SHP77 (cell line): Measurements from ENCODE around the gene PTPRN2.
A peak's percentile ranks its signal among the peaks of the same experiment; 100 is the strongest.
"Not testable (repeated sequence)": the region's sequence is repeated elsewhere in the genome, so short reads cannot be mapped to it uniquely, and the experiment has no call there.

Experiments
- DNase-seq, 2 experiments: peaks; one replicate each; lab custom pipeline; 2025; lab: John Stamatoyannopoulos, UW

Gene PTPRN2

DNA sequence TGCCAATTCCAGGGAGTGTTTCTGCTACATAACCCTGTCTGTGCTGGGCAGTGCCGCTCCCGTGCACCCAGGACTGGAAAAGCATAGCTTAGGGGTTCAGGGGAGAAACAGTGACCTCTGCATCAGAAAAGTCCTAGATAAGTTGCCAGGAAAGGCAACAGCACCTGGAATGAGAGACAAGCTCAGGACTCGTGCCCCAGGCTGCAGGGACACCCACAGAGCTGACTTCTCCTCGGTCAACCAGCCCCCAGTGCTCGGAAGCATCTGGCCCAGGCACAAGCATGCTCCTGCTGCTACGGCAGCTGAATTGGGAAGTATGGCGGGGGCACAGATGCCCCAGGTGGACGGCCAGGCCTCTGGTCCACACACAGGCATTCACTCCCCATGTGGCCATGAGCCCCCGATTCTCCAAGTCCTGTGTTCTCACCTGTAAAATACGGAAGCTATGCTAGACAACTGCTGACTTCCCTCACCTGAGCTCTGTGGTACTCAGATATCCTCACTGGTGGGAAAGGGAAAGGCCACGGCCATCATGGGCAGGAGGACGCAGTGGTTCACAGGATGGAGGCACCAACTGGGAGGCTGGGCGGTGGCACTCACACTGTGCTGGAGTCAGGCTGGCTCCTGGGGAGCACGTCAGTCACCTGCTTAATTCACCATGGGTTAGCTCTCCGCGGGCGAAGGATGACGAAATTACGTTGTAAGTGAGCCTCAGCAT is 220.5 kb downstream of the PTPRN2 start:
- DNase-seq, result no peak

DNA sequence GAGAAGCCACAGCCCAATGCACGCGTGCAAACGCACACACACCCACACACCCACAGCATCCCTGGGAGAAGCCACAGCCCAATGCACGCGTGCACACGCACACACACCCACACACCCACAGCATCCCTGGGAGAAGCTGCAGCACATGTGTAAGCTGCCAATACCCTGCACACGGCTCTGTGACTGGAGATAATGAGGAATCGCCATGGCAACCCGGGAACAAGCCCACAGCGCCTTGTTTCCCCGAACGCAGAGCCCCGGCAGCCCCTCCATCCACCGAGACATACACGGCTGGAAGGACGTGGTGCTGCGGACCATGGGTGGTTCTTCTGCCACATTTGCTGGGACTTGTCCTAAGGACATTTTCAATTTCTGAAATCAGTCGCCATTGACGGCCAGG is 221.3 kb downstream of the PTPRN2 start:
- DNase-seq, result no peak

DNA sequence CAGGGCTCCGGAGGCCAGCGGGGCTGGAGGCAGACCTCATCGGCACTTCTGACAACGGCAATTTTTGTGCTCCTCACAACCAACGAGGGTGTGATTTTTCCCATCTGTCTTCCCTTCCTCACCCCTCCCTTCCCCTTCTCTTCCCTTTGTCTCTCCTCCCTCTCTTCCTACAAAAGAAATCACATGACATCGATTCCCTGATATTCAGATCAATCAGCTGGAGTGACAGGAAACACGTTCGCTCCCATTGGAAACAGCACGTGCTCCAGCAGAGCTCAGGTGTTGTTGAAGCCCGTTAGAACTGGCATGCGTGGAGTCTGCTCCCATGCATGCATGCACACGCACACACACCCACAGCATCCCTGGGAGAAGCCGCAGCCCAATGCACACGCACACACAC is 222.4 kb downstream of the PTPRN2 start:
- DNase-seq, result no peak

DNA sequence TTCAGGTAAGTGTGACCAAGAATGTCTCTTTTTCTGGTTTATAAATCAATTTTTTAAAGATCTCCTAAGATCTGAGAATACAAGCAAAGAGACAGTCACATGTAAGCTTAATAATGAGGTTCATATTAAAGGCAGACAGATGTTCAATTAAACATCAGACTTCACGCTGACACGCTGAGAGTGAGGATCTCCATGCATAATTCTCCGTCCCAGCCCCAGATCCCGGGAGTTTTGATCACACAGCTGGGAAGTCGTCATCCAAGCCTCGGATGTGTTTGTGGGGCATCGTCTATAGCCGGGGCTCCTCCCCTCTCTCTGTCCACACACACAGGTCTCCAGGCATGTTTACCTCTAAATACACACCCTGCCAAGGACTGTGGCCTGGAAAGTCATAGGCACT is 223.2 kb downstream of the PTPRN2 start:
- no peak for DNase-seq

DNA sequence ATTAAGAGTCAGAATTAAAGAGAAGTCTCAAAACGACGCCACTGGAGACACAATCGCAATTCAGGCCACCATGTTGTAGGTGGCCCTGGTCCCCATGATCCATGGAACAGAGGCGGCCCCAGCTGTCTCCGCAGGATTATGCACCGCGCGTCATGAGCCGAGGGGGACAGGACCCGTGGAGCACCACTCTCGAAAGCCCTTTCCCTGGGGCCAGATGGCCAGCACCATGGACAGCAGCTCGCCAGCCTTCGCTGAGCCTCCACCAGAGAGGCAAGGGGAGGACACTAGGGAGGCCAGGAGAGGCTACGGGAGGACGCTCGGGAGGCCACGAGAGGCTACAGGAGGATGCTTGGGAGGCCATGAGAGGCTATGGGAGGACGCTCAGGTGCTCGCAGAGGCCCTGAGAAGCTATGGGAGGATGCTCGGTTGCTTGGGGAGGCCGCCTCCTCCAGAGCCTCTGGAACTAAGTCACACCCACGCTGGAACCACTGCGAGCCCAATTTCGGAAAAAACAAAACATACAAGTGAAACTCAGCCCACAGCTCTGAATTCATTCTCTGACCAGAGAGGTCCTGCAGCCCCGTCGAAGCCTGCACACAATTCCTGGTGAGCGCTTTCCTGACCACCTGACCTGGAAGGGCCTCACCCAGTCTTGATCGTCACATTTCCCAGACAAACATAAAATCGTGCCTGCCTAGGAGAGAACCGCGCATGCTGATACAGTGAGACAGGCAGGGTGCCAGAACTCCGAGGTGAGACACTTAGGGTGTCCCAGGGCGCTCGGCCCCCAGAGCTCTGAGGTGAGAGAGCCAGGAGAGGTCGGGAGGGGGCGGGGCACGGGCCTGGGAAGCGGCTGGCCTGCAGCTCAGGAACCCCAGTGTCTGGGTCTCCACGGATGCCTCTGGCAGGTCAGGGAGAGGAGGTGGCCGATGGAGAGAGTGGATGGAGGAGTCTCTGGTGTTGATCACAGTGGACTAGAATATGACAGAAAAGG is 224.4 kb downstream of the PTPRN2 start:
- no peak for DNase-seq

DNA sequence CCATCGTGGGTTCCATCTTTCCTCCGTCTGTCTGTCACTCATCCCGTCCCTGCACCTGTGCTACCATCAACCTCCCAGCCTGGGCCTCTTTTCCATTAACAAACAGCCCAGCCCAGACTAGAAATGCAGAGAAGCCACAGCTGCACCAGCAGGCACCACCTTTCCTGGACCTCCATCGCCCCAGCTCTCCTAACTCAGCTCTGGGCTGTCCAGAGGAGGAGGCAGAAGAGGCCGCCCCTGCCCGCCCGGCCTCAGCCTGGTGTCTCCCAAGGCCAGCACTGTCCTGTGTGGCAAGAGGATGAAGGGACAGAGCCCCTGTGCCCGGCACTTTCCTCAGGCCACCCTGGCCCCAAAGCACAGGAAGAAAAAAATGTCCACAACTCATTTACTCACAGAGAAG is 225.6 kb downstream of the PTPRN2 start:
- no peak for DNase-seq

DNA sequence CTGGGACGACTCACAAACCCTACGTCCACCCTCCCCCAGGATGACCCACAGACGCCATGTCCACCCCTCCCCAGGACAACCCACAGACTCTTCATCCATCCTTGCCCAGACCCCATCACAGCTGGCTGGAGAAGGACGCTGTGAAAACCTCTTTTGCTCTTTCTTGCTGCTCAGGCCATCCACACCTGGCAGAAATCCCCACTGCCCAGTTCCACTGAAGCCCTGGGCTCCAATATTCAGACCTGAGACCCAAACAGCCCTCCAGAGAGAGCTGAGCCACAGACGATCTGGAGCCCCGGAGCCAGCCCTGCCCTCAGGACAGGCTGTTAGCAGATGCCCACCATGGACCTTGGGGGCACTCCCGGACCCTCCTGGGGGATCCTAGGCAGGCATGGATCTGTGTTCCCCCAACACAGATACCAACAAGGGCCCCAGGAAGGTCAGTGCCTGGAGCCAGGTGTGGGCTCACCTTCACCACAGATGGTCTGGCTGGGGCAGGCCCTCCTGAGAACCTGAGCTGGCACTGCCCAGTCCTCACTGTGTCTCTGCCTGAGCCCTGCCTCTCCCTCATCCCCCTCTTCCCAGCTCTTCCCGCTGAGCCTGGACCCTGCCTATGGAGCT is 226.2 kb downstream of the PTPRN2 start:
- no peak for DNase-seq

DNA sequence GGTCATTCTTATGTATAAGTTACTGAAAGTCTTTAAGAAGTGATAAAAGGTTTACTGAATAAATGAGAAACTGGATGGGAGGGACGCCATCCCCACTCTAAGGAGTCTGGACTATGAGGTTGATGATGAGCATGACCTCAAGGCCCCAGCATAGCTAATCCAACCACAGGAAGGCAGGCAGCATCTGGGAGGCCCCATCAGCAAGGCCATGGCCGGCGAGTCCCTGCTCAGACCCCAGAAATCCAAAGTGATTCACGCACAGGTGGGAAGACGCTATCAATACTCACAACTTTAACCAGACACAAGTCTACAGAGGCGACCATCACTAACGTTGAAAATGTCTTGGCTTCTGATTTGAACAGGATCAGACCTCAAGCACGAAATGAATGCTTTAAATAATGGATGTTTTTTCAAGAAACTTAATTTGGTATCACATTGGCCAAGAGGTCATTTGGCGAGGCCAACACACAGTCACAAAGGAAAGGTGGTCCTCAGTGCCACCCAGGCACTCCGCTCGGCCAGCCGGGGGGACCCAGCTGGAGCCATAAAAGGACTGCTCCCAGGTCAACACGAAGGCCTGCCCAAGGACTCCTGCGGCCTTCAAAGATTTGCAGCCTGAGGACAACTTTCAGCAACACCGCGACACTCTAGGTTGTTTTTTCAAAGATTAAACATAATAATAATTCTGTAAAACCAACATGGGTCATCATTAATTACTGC is 228.5 kb downstream of the PTPRN2 start:
- DNase-seq, result no peak

DNA sequence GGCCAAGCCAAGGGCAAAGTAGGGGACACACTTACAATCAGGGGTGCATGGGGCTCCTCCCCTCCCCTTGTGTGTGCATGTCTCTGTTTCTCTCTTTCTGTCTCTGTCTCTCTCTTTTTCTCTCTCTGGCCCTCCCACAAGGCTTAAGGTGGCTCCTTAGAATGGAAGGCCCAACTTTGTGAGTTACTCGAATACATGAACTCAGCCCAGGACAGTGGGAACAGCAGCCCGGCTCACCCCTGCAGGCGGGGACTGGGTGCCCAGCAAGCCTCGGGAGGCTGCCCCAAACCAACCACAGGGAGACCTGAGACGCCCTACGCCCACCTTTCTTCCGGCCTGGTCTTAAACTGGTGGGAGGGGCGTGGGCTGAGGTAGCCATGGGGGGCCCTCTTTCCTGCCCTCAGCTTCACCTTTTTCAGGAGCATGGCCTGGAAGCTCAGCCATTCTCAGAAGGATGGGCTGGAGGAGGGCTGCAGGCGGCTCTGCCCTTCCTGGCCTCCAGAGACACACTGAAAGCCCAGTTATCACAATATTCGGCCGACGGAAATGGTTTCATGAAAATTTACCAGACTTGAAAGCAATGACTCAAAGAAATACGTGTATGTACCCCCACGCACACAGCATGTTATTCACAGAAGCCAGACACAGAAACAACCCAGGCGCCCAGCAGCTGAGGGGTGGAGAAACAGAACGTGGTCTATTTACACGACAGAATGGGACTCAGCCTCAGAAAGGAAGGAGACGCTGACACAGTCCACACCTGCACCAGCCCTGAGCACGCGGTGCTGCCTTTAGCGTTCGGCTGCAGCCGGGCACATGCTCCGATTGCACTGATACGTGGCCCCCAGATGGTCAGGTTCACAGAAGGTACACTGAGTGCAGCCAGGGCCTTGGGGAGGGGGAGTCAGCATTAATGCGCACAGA is 229.5 kb downstream of the PTPRN2 start:
- DNase-seq, result no peak

DNA sequence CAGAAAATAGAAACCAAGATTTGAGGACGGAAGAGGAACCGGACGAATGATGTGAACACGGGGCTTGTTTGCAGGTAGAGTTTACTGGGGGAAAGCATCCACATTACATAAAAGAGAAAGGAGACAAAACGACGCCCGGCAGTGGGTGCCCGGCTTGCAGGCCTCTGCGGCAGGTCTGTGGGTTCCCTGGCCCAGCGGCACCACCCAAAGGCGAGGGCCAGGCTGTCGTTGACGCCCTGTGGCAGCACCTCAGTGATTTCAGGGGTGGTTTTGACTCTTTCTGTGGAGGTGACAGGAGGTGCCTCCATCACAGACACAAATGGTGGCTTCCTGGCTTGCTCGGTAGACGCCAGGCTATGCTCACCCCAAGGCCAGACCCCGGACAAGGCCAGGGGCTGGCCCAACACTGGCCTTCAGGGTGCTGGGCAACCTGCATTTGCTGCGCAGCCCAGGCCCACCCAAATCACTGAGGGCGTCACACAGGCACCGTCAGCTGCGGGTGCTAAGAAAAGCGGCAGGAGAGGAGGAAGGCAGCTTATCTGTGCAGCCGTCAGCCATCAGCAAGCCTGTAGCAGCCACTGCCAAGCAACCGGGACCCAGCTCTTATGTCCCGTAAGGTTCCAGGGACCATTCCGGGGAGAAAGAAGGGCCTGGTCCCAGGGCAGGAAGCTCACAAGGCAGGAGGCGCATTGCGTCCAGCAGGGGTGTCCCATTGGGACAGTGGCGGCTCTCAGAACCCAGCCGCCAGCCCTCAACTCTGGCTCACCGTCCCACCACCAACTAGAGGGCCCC is 230.3 kb downstream of the PTPRN2 start:
- DNase-seq, result no peak

DNA sequence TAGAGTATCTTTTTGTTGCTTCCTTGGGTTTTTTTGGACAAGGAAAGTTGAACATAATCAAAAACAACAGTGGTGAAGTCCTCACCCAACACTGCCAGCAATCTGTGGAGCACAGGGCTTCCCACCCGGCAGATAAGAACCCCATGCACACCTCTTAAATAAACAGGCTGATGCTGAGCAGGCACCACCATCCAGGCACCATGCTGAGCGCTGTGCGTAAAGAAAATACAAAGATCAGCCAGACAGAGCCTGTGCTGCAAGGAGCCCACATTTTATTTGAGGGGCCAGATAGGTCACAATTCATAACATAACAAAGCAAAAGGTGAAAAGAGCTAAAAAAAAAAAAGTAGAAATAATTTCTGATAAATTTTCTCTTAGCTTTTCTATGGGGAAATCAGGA is 231.2 kb downstream of the PTPRN2 start:
- no peak for DNase-seq

DNA sequence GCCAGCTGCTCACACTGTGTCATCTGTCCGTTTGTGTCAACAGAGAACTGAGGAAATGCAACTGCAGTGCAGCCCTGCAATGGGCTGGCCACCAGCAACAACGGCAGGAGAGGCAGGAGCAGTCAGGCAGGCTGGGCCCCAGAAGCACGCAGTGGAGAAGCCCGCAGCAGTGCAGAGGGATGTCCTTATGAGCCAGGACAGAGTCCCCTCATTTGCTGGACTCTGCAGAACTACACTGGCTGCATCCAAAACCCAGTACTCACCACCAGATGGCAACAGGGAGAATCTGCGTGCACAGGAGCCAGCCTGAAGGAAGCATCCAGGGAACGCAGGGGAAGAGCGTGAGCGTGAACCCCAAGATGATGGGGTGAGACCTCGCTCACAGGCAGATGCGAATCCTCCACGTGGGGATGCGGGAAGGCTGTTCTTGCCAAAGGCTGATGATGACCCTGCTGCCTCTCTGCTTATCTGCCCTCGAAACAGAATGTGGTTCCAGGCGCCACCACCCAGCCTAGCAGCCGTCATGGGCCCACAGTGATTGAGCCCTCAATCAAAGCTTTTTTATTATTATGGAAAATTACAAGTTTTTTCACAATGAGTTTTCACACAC is 232.1 kb downstream of the PTPRN2 start:
- peak; percentile 45 to 71 for DNase-seq

DNA sequence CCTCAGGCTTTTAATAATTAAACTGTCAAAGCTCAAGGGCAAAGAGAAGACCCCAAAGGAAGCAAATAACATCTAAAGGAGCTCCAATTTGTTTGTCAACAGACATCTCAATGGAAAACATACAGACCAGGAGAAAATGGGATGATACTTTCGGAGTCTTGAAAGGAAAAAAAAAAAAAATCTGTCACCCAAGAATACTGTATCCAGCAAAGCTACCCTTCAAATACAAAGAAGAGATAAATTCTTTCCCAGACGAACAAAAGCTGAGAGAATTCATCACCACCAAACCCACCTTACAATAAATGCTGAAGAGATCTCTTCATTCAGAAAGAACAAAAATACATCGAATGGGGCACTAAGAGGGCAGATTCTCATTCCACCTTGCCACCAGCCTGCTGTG is 232.8 kb downstream of the PTPRN2 start:
- no peak for DNase-seq

DNA sequence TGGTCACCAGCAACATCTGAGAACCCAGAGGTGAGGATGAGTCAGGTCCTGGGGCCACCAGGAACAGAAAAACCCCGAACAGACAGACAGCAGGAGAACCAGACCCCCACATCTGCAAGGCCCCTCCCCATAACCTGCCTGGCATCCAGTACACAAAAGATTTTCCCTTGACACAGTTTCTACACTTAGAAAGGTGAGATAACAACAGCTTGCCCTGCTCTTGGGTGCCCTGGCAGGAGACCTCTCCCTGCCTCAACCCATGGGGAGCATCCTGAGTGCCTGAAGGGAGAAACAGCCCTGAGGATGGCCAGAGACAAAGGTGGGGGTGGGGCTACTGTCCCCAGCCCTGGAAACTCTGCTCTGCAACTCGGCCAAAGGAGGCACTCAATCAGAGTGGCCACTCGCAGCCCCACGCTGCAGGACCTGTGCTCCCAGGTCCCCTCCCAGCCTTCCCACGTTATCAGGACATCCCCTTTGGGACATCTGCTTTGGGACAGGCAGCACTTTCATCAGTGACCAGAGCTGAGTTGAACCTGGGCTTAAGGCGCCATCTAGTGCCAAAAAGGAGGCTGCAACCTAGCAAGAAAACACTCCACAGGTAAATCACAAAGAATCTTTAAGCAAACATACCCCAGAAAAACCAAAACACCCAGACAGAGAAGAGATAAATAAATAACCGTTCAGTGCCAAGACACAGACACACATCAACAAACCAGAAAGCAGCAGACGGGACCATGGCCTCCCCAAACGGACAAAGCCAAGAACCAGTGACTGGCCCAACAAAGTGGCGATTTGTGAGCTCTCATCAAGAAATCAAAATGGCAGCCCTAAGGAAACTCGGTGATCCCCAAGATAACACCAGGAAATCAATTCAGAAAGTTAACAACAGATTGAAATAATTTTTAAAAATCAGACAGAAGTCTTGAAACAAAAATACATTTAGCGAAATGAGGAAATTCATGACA is 233.7 kb downstream of the PTPRN2 start:
- peak; percentile 24 to 32 for DNase-seq

DNA sequence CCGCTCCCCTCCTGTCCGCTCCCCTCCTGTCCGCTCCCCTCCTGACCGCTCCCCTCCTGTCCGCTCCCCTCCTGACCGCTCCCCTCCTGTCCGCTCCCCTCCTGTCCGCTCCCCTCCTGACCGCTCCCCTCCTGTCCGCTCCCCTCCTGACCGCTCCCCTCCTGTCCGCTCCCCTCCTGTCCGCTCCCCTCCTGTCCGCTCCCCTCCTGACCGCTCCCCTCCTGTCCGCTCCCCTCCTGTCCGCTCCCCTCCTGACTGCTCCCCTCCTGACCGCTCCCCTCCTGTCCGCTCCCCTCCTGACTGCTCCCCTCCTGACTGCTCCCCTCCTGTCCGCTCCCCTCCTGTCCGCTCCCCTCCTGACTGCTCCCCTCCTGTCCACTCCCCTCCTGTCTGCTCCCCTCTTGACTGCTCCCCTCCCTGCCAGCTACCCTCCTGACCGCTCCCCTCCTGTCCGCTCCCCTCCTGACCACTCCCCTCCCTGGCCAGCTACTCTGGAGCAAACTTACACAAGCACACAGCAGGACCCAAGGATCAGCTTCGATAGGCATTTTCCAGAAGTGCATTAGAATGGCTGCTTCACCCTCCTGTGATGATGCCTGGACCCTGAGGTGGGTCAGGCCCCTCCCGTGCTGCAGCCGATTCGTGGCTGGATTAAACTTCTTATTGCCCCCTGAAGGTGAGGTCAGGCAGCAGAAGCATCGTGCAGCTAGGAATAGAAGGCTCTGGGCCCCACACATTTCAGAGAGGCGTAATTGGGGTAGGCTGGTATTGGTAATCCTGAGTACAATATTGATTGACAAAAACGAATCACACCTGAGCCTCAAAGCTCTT is 235.5 kb downstream of the PTPRN2 start:
- DNase-seq, result not testable (repeated sequence)

DNA sequence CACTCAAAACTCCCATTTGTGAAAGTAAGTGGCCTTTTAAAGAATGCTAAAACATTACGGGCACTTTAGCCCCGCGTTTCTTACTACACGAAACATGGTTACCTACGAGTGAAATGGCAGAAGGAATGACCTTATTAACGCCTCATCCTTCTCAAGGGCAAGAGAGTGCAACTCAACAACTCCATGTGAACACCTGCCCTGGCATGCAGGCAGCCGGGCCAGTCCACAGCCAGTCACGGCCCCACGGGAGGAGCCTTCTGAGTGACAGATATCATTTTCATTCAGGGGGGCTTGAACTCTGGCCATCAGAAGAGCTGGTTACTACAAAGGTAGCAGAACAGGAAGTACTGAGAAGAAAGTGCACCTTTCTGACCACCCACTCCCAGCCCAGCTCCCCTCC is 236.1 kb downstream of the PTPRN2 start:
- DNase-seq, result no peak

DNA sequence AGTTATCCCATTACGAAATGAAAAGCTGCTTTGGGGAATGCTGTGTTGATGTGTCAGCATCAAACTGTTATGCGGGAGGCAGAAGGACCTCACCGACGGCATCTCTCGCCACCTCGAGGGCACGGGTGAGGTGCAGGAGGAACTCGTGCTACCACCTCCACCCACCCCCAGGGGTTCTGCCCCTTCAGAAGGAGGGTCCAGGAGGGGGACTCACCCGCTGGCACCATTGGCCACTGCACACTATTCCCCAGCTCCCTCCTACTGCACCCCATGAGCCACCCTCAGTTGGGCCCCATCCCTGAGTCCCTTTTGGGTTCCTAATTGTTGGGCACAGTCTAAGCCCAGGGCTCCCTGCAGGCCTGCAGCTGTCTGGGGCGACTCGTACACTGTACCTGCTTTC is 236.6 kb downstream of the PTPRN2 start:
- DNase-seq, result no peak
